Ishikawa (cell line): Measurements from ENCODE around the gene LMF1.

Experiments
- CEBPB ChIP-seq: IDR thresholded peaks from 2 replicates; pipeline ENCODE4 v1.6.1; 2012
- EP300 ChIP-seq: IDR thresholded peaks from 2 replicates; pipeline ENCODE4 v1.6.1; 2012; ENCODE audit warnings: borderline replicate concordance
- MAX ChIP-seq: IDR thresholded peaks from 2 replicates; pipeline ENCODE4 v1.6.1; 2012
- NFIC ChIP-seq: IDR thresholded peaks from 2 replicates; pipeline ENCODE4 v1.6.1; 2012
- REST ChIP-seq: IDR thresholded peaks from 2 replicates; pipeline ENCODE4 v1.6.1; 2012; ENCODE audit warnings: low read depth, mild to moderate bottlenecking
- YY1 ChIP-seq: IDR thresholded peaks from 2 replicates; pipeline ENCODE4 v1.6.1; 2012; ENCODE audit warnings: low read depth

- TF ChIP-seq YY1, result no peak
- TF ChIP-seq EP300, result no peak
- no peak for TF ChIP-seq REST
- TF ChIP-seq MAX, result no peak
- no peak for TF ChIP-seq NFIC
- no peak for TF ChIP-seq CEBPB
Observed at GRCh38 chr16:924806-925205, 46.0 kb downstream of the LMF1 start.
